ENCODE measurements around the gene SLC27A1.

Gene SLC27A1

DNA sequence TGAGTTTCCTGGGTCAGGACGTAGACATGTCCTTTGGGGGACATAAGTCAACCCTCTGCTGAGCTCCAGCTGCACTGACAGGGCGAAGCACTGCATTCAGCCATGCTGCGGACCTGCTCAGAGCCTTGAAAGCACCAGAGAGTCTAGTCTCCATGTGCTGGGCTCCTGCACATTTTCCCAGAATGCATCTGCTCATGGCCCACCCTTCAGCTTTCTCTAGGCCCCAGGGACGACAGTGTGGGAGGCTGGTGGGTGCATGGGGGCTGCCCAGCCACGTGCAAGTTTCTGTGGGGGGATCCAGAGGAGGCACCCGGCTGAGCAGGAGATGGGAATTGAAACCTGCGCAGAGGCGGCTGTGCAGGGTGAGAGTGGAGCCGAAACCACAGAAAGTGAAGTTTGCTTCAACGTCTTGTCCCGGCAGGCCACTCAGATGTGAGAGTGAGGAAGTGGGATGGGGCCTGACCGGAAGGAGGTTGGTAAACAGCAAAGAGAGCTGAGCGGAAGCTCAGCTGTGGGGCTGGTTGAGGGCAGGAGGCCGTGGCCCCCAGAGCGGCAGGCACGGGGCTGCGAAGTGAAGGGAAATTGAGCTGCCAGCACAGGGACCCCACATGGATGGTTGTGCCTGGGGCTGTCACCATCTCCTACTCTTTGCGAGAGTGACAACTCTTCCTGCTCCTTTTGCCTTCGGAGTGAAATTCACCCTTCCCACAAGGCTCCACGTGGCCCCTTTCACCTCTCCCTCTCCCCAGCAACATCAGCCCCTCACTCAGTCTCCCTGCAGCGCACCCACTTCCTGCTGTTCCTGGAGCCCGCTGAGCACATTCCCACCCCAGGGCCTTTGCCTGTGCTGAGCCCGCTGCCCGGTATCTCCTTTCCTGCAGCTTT lies 52.9 kb downstream of the SLC27A1 start:
- H3K36me3 ChIP-seq (ENCODE audit: control insufficient read depth, insufficient read depth, low read length): no peaks in the 10 kb centered on the region
- no peaks in the 10 kb centered on the region for H3K4me1 ChIP-seq (ENCODE audit: control insufficient read depth, low read depth, low read length)
- no peak overlapping the region for H2BK15ac ChIP-seq (replicated peaks; ENCODE audit: low read depth)
- H4K5ac ChIP-seq (ENCODE audit: low read length): no peak overlapping the region
- no peak overlapping the region for H4K8ac ChIP-seq (ENCODE audit: low read depth, low read length)
- no peak for DNase-seq
- H2BK5ac ChIP-seq (ENCODE audit: low read length): no peak overlapping the region
- no CpG with 5 or more reads among the region's 24 CpGs for WGBS (ENCODE audit: extremely low coverage, insufficient coverage, low lambda C conversion rate)
- no peak overlapping the region for H2BK120ac ChIP-seq (ENCODE audit: low read depth, low read length)
- H3K9ac ChIP-seq (ENCODE audit: low read length): no peak overlapping the region
- no peak overlapping the region for H3K4ac ChIP-seq (ENCODE audit: low read depth, low read length)
- no peaks in the 10 kb centered on the region for H3K79me1 ChIP-seq (ENCODE audit: low read length)
- H2AK5ac ChIP-seq (ENCODE audit: low read length): no peak overlapping the region
- H3K27me3 ChIP-seq (ENCODE audit: insufficient read depth, low read length, poor library complexity): no peaks in the 10 kb centered on the region
- no peak overlapping the region for H3K18ac ChIP-seq (ENCODE audit: low read length)
- H3K4me2 ChIP-seq (ENCODE audit: low read length): no peak overlapping the region
- no peak overlapping the region for H3K27ac ChIP-seq (ENCODE audit: low read depth, low read length)
- H3K56ac ChIP-seq (ENCODE audit: low read length): no peak overlapping the region
- no peak overlapping the region for H3K4me3 ChIP-seq (ENCODE audit: low read length)
- no peak overlapping the region for H3K23ac ChIP-seq (ENCODE audit: low read length)
- H3K79me2 ChIP-seq (ENCODE audit: control insufficient read depth, insufficient read depth, low read length): no peaks in the 10 kb centered on the region

DNA sequence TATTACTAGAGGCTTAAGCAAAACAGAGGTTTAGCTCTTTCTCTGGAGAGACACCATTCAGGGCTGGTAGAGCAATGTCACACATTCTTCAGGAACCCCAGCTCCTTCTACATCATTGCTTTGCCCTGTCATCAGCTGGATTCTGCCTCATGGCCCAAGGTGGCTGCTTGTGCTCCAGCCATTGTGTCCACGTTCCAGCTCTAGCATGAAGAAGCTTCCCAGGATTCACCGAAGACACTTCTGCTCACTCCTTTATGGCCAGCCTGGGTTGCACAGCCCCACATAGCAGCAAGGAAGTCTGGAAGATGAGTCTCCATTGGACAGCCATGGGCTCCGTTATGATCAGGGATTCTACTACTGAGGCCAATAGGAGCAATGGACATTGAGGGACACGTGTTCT lies 54.3 kb downstream of the SLC27A1 start:
- no CpG with 5 or more reads among the region's 4 CpGs for WGBS (ENCODE audit: extremely low coverage, insufficient coverage, low lambda C conversion rate)
- no peaks in the 10 kb centered on the region for H3K27me3 ChIP-seq (ENCODE audit: insufficient read depth, low read length, poor library complexity)
- H3K27ac ChIP-seq (ENCODE audit: low read depth, low read length): no peak overlapping the region
- H3K4ac ChIP-seq (ENCODE audit: low read depth, low read length): no peak overlapping the region
- H3K9ac ChIP-seq (ENCODE audit: low read length): no peak overlapping the region
- no peak overlapping the region for H3K4me3 ChIP-seq (ENCODE audit: low read length)
- DNase-seq: no peak
- no peak overlapping the region for H3K4me2 ChIP-seq (ENCODE audit: low read length)
- H3K56ac ChIP-seq (ENCODE audit: low read length): no peak overlapping the region
- no peak overlapping the region for H4K8ac ChIP-seq (ENCODE audit: low read depth, low read length)
- H2BK5ac ChIP-seq (ENCODE audit: low read length): no peak overlapping the region
- H3K79me1 ChIP-seq (ENCODE audit: low read length): no peaks in the 10 kb centered on the region
- H3K36me3 ChIP-seq (ENCODE audit: control insufficient read depth, insufficient read depth, low read length): no peaks in the 10 kb centered on the region
- no peak overlapping the region for H3K23ac ChIP-seq (ENCODE audit: low read length)
- no peak overlapping the region for H2BK15ac ChIP-seq (replicated peaks; ENCODE audit: low read depth)
- H3K79me2 ChIP-seq (ENCODE audit: control insufficient read depth, insufficient read depth, low read length): no peaks in the 10 kb centered on the region
- H3K18ac ChIP-seq (ENCODE audit: low read length): no peak overlapping the region
- H2BK120ac ChIP-seq (ENCODE audit: low read depth, low read length): no peak overlapping the region
- H3K4me1 ChIP-seq (ENCODE audit: control insufficient read depth, low read depth, low read length): no peaks in the 10 kb centered on the region
- H4K5ac ChIP-seq (ENCODE audit: low read length): no peak overlapping the region
- H2AK5ac ChIP-seq (ENCODE audit: low read length): no peak overlapping the region

DNA sequence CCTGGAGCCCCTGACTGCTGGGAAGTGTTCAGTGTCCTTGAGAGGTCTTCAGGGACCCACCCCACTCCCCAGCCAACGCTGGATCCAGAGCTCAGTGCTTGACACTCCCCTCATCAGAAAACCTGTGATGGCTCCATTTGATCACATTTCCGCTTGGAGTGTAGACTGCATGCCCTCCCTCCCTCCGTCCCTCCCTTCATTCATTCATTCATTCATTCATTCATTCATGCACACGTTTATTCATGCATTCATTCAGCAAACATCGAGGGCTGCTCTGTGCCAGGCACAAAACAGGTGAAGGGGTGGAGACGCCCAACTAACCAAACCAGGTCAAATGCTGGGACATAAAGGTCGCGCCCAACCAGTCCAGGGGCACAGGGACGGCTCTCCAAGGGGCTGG lies 54.8 kb downstream of the SLC27A1 start:
- Histone ChIP-seq H2BK120ac (ENCODE audit: low read depth, low read length) (no peak overlapping the region), H4K5ac (ENCODE audit: low read length) (no peak overlapping the region), H3K36me3 (ENCODE audit: control insufficient read depth, insufficient read depth, low read length) (no peaks in the 10 kb centered on the region), H3K27ac (ENCODE audit: low read depth, low read length) (no peak overlapping the region), H3K4me2 (ENCODE audit: low read length) (no peak overlapping the region), H3K56ac (ENCODE audit: low read length) (no peak overlapping the region), H3K4ac (ENCODE audit: low read depth, low read length) (no peak overlapping the region), H4K8ac (ENCODE audit: low read depth, low read length) (no peak overlapping the region), H3K27me3 (ENCODE audit: insufficient read depth, low read length, poor library complexity) (no peaks in the 10 kb centered on the region), H3K4me3 (ENCODE audit: low read length) (no peak overlapping the region), H3K79me2 (ENCODE audit: control insufficient read depth, insufficient read depth, low read length) (no peaks in the 10 kb centered on the region), H2BK15ac (replicated peaks; ENCODE audit: low read depth) (no peak overlapping the region), H3K18ac (ENCODE audit: low read length) (no peak overlapping the region), H2AK5ac (ENCODE audit: low read length) (no peak overlapping the region), H3K9ac (ENCODE audit: low read length) (no peak overlapping the region), H3K23ac (ENCODE audit: low read length) (no peak overlapping the region), H2BK5ac (ENCODE audit: low read length) (no peak overlapping the region), H3K4me1 (ENCODE audit: control insufficient read depth, low read depth, low read length) (no peaks in the 10 kb centered on the region), H3K79me1 (ENCODE audit: low read length) (no peaks in the 10 kb centered on the region)
- no CpG with 5 or more reads among the region's 9 CpGs for WGBS (ENCODE audit: extremely low coverage, insufficient coverage, low lambda C conversion rate)
- no peak for DNase-seq

DNA sequence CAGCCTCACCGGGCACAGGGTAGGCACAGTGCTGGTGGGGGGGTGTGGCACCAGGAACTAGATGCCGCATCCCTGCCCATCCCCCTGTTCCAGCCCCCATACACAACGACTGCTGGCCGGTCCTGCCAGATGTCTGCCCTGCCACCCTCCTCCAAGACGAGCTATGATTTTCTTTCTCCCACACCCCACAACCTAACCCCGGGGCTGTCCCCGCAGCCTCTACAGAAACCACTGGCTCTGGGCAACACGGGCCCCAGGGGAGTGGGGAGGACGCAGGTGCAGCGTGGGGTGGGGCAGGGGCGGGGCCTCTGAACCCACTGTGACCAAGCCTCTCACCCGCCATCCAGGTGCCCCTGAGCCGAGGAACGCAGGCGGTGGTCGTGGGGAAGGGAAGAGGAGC lies 56.6 kb downstream of the SLC27A1 start:
- Histone ChIP-seq H3K36me3 (ENCODE audit: control insufficient read depth, insufficient read depth, low read length) (no peaks in the 10 kb centered on the region), H3K27ac (ENCODE audit: low read depth, low read length) (no peak overlapping the region), H2BK5ac (ENCODE audit: low read length) (no peak overlapping the region), H3K4ac (ENCODE audit: low read depth, low read length) (no peak overlapping the region), H2AK5ac (ENCODE audit: low read length) (no peak overlapping the region), H2BK120ac (ENCODE audit: low read depth, low read length) (no peak overlapping the region), H3K23ac (ENCODE audit: low read length) (no peak overlapping the region), H4K8ac (ENCODE audit: low read depth, low read length) (no peak overlapping the region), H3K56ac (ENCODE audit: low read length) (no peak overlapping the region), H3K9ac (ENCODE audit: low read length) (no peak overlapping the region), H3K4me3 (ENCODE audit: low read length) (no peak overlapping the region), H3K4me2 (ENCODE audit: low read length) (no peak overlapping the region), H3K79me2 (ENCODE audit: control insufficient read depth, insufficient read depth, low read length) (no peaks in the 10 kb centered on the region), H3K4me1 (ENCODE audit: control insufficient read depth, low read depth, low read length) (peaks cover 4% of the 10 kb centered on the region), H4K5ac (ENCODE audit: low read length) (no peak overlapping the region), H3K79me1 (ENCODE audit: low read length) (no peaks in the 10 kb centered on the region), H3K27me3 (ENCODE audit: insufficient read depth, low read length, poor library complexity) (no peaks in the 10 kb centered on the region), H2BK15ac (replicated peaks; ENCODE audit: low read depth) (no peak overlapping the region), H3K18ac (ENCODE audit: low read length) (no peak overlapping the region)
- WGBS (ENCODE audit: extremely low coverage, insufficient coverage, low lambda C conversion rate): no CpG with 5 or more reads among the region's 16 CpGs
- DNase-seq: no peak

DNA sequence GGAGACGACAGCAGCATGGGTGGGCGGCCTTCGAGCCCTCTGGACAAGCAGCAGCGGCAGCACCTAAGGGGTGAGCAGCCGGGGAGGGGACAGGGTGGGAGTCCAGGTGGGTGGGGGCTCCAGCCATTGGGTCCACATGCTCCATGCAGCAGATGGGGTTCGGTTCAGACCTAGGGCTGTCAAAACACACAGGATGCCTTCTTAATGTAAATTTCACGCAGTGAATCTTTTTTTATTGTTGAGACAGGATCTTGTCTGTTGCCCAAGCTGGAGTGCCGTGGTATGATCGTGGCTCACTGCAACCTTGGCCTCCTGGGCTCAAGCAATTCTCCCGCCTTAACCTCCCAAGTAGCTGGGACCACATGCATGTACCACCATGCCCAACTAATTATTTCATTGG lies 57.0 kb downstream of the SLC27A1 start:
- no peaks in the 10 kb centered on the region for H3K27me3 ChIP-seq (ENCODE audit: insufficient read depth, low read length, poor library complexity)
- no peak overlapping the region for H3K27ac ChIP-seq (ENCODE audit: low read depth, low read length)
- no peak overlapping the region for H3K4me3 ChIP-seq (ENCODE audit: low read length)
- no peak overlapping the region for H3K23ac ChIP-seq (ENCODE audit: low read length)
- no peak overlapping the region for H3K4me2 ChIP-seq (ENCODE audit: low read length)
- no peak overlapping the region for H3K56ac ChIP-seq (ENCODE audit: low read length)
- no CpG with 5 or more reads among the region's 10 CpGs for WGBS (ENCODE audit: extremely low coverage, insufficient coverage, low lambda C conversion rate)
- no peak overlapping the region for H2BK120ac ChIP-seq (ENCODE audit: low read depth, low read length)
- H4K8ac ChIP-seq (ENCODE audit: low read depth, low read length): no peak overlapping the region
- H3K18ac ChIP-seq (ENCODE audit: low read length): no peak overlapping the region
- H3K36me3 ChIP-seq (ENCODE audit: control insufficient read depth, insufficient read depth, low read length): no peaks in the 10 kb centered on the region
- no peak for DNase-seq
- H4K5ac ChIP-seq (ENCODE audit: low read length): no peak overlapping the region
- H2AK5ac ChIP-seq (ENCODE audit: low read length): no peak overlapping the region
- H2BK5ac ChIP-seq (ENCODE audit: low read length): no peak overlapping the region
- peaks cover 4% of the 10 kb centered on the region for H3K4me1 ChIP-seq (ENCODE audit: control insufficient read depth, low read depth, low read length)
- H3K79me2 ChIP-seq (ENCODE audit: control insufficient read depth, insufficient read depth, low read length): no peaks in the 10 kb centered on the region
- no peak overlapping the region for H3K9ac ChIP-seq (ENCODE audit: low read length)
- H2BK15ac ChIP-seq (replicated peaks; ENCODE audit: low read depth): no peak overlapping the region
- H3K4ac ChIP-seq (ENCODE audit: low read depth, low read length): no peak overlapping the region
- no peaks in the 10 kb centered on the region for H3K79me1 ChIP-seq (ENCODE audit: low read length)

DNA sequence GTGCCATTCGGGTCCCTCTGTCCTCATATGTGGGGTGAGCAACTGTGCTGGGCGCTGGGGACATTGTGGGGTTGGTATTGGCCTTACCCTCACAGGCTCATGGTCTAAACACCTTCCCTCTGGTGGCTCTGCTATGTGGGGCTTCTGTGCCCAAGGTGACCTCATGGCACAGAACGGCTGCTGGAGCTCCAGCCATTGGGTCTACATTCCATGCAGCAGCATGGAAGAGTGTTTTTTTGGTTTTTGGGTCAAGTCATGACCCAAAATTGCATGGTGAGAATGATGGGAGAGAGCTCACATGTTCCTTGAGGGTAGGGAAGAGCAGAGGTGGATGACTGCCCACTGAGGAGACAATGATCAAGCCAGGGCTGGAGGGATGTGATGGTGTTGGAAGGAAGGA lies 58.3 kb downstream of the SLC27A1 start:
- H3K36me3 ChIP-seq (ENCODE audit: control insufficient read depth, insufficient read depth, low read length): no peaks in the 10 kb centered on the region
- H3K27ac ChIP-seq (ENCODE audit: low read depth, low read length): no peak overlapping the region
- H3K56ac ChIP-seq (ENCODE audit: low read length): no peak overlapping the region
- no peak overlapping the region for H3K18ac ChIP-seq (ENCODE audit: low read length)
- H2AK5ac ChIP-seq (ENCODE audit: low read length): no peak overlapping the region
- no peak overlapping the region for H3K4ac ChIP-seq (ENCODE audit: low read depth, low read length)
- no peaks in the 10 kb centered on the region for H3K79me1 ChIP-seq (ENCODE audit: low read length)
- H3K9ac ChIP-seq (ENCODE audit: low read length): no peak overlapping the region
- H3K27me3 ChIP-seq (ENCODE audit: insufficient read depth, low read length, poor library complexity): no peaks in the 10 kb centered on the region
- no peak overlapping the region for H4K8ac ChIP-seq (ENCODE audit: low read depth, low read length)
- no peak overlapping the region for H3K23ac ChIP-seq (ENCODE audit: low read length)
- H3K79me2 ChIP-seq (ENCODE audit: control insufficient read depth, insufficient read depth, low read length): no peaks in the 10 kb centered on the region
- H2BK15ac ChIP-seq (replicated peaks; ENCODE audit: low read depth): no peak overlapping the region
- WGBS (ENCODE audit: extremely low coverage, insufficient coverage, low lambda C conversion rate): no CpG with 5 or more reads among the region's 3 CpGs
- peaks cover 4% of the 10 kb centered on the region for H3K4me1 ChIP-seq (ENCODE audit: control insufficient read depth, low read depth, low read length)
- no peak overlapping the region for H3K4me3 ChIP-seq (ENCODE audit: low read length)
- H2BK120ac ChIP-seq (ENCODE audit: low read depth, low read length): no peak overlapping the region
- H2BK5ac ChIP-seq (ENCODE audit: low read length): no peak overlapping the region
- no peak overlapping the region for H3K4me2 ChIP-seq (ENCODE audit: low read length)
- no peak overlapping the region for H4K5ac ChIP-seq (ENCODE audit: low read length)
- no peak for DNase-seq

All from mesendoderm (in vitro differentiated cells).